ENCODE results near the gene SLC25A12.

Gene SLC25A12

DNA sequence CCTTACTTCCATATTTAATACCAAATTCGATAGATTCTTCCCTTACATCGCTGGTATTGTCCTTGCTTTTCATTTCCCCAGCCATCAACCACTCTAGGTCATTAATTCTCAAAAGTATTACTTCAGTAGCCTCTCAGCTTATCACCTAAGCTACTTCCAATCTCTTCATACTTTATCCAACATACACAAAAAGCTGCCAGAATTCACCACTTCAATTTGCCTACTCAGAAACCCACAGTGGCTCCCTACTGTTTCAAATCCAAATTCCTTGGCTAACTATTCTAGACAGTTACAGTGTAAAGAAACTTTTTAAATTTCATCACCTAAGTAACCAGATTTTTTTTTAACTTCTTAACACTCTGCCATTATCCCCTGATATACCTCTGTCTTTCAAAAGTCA lies 4.7 kb downstream of the SLC25A12 start:
- no peak overlapping the region for H3K4me3 ChIP-seq (ENCODE audit: low read depth, low read length)

GRCh38 chr2:171883275-171883893 lies 10.7 kb downstream of the SLC25A12 start:
- no peak overlapping the region for H3K4me3 ChIP-seq (ENCODE audit: low read depth, low read length)

GRCh38 chr2:171882089-171882769 lies 11.8 kb downstream of the SLC25A12 start:
- H3K4me3 ChIP-seq (ENCODE audit: low read depth, low read length): no peak overlapping the region

DNA sequence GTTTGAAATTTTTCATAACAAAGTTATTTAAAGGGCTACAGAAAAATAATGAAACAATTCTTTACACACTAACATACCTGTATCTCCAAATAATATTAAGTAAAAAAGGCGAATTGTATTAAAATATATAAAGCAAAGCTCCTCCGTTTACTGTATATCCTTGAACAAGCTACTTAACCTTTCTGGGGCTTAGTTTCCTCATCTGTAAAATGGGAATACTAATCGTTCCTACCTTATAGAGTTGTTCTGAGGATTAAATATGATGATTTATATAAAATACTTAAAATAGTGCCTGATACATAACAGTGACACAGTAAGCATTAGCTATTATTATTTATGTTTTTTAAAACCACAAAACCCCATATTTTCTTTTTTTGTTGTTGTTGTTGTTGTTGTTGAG lies 13.3 kb downstream of the SLC25A12 start:
- H3K4me3 ChIP-seq (ENCODE audit: low read depth, low read length): no peak overlapping the region

- H3K4me3 ChIP-seq (ENCODE audit: low read depth, low read length): no peak overlapping the region
These were observed 14.2 kb downstream of the SLC25A12 start for GRCh38 chr2:171879865-171880264.

- H3K4me3 ChIP-seq (ENCODE audit: low read depth, low read length): no peak overlapping the region
These were observed 15.5 kb downstream of the SLC25A12 start for GRCh38 chr2:171878481-171878993.

- no peak overlapping the region for H3K4me3 ChIP-seq (ENCODE audit: low read depth, low read length)
These were observed 19.1 kb downstream of the SLC25A12 start for GRCh38 chr2:171874963-171875362.

GRCh38 chr2:171874517-171874916 lies 19.5 kb downstream of the SLC25A12 start:
- H3K4me3 ChIP-seq (ENCODE audit: low read depth, low read length): no peak overlapping the region

DNA sequence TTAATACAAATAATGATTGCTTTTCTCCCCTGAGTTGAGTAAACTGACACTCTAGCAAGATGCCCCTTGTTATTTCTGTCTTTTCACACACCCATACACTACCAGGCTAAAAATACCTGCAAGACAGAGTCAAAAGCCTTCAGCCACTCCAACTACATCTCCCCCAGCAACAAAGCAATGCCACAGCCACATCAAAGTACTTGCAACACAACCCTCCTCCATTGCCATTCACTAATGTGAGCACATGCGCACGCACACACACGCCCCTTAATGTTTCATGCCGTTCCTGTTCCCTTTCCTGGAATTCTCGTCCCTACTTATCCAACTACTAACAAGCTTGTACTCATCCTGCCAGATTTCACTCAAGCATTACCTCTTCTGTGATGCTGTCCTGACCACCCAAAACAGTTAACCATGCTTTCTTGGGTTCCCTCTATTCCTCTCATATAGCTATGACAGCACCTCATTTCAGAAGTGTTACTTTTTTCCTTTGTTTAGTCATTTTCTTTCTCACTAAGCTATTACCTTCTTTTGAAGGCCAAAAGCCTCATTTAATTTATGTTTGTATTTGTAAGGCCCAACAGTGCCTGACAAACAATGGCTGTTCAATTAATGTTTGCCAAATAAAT lies 29.6 kb downstream of the SLC25A12 start:
- H3K4me3 ChIP-seq (ENCODE audit: low read depth, low read length): no peak overlapping the region

- no peak overlapping the region for H3K4me3 ChIP-seq (ENCODE audit: low read depth, low read length)
These were observed 31.5 kb downstream of the SLC25A12 start for GRCh38 chr2:171862501-171862900.

- no peak overlapping the region for H3K4me3 ChIP-seq (ENCODE audit: low read depth, low read length)
These were observed 35.6 kb downstream of the SLC25A12 start for GRCh38 chr2:171858397-171858958.

- H3K4me3 ChIP-seq (ENCODE audit: low read depth, low read length): no peak overlapping the region
These were observed 38.6 kb downstream of the SLC25A12 start for GRCh38 chr2:171855401-171855800.

GRCh38 chr2:171852366-171852888 lies 41.6 kb downstream of the SLC25A12 start:
- no peak overlapping the region for H3K4me3 ChIP-seq (ENCODE audit: low read depth, low read length)

- H3K4me3 ChIP-seq (ENCODE audit: low read depth, low read length): no peak overlapping the region
These were observed 46.4 kb downstream of the SLC25A12 start for GRCh38 chr2:171847627-171848026.

- no peak overlapping the region for H3K4me3 ChIP-seq (ENCODE audit: low read depth, low read length)
These were observed 47.1 kb downstream of the SLC25A12 start for GRCh38 chr2:171846894-171847293.

- no peak overlapping the region for H3K4me3 ChIP-seq (ENCODE audit: low read depth, low read length)
These were observed 52.0 kb downstream of the SLC25A12 start for GRCh38 chr2:171841996-171842395.

GRCh38 chr2:171837736-171838135 lies 56.3 kb downstream of the SLC25A12 start:
- no peak overlapping the region for H3K4me3 ChIP-seq (ENCODE audit: low read depth, low read length)

GRCh38 chr2:171836146-171836910 lies 57.7 kb downstream of the SLC25A12 start:
- H3K4me3 ChIP-seq (ENCODE audit: low read depth, low read length): no peak overlapping the region

- no peak overlapping the region for H3K4me3 ChIP-seq (ENCODE audit: low read depth, low read length)
These were observed 58.7 kb downstream of the SLC25A12 start for GRCh38 chr2:171835386-171835785.

- no peak overlapping the region for H3K4me3 ChIP-seq (ENCODE audit: low read depth, low read length)
These were observed 59.8 kb downstream of the SLC25A12 start for GRCh38 chr2:171834286-171834685.

DNA sequence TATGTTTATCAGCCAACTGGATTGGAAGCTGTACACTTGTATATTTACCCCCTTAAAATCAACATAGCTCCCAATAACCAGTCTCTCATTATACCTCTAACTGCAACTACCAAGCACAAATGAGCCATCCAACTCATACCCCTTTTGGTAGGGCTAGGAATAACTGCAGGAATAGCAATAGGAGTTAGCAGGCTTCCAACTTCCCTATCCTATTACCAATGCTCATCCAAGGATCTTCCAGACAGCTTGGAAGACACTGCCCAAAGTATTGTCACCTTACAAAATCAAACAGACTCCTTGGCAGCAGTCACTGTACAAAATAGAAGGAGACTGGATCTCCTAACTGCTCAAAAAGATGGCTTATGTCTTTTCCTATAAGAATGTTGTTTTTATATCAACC lies 61.6 kb downstream of the SLC25A12 start:
- H3K4me3 ChIP-seq (ENCODE audit: low read depth, low read length): no peak overlapping the region

Measured in iPS-11a (cell line).